Ascending aorta (tissue), 2 donors: ENCODE results near the gene OR11A1. TPM values are rescaled to one million over a fixed set of nuclear protein-coding genes. Genes with fewer than 3 reads are reported as not detected.

ENCODE experiments used
- DNase-seq, 2 donors: peaks; one replicate each; pipeline ENCODE4 v3.0.0-alpha.2; 2019; ENCODE audit warnings: low spot score in 2 of 2
- H3K27ac ChIP-seq, 2 donors: fragments of 200-600 bp; sonication (generic); one replicate each; pipeline ENCODE4 v1.5.1; 2016 to 2017; ENCODE audit warnings: mild to moderate bottlenecking in 1 of 2
- H3K27me3 ChIP-seq: fragments of 200-600 bp; sonication (generic); one replicate; pipeline ENCODE4 v1.5.1; 2017
- H3K36me3 ChIP-seq, 2 donors: fragments of 200-600 bp; sonication (generic); one replicate each; pipeline ENCODE4 v1.5.1; 2016
- H3K4me1 ChIP-seq, 2 donors: fragments of 200-600 bp; sonication (generic); one replicate each; pipeline ENCODE4 v1.5.1; 2016 to 2017; ENCODE audit warnings: mild to moderate bottlenecking in 1 of 2
- H3K4me3 ChIP-seq, 2 donors: fragments of 200-600 bp; sonication (generic); one replicate each; pipeline ENCODE4 v1.5.1; 2016 to 2017; ENCODE audit warnings: mild to moderate bottlenecking in 1 of 2
- H3K9me3 ChIP-seq, 2 donors: fragments of 200-600 bp; sonication (generic); one replicate each; pipeline ENCODE4 v1.5.1; 2016
- intact Hi-C: fragments of 100-400 bp; cut with DNase I; formaldehyde crosslinking; loops from one replicate; pipeline ENCODE4 v1.15.1; 2023
- total RNA-seq: library from RNA; depleted of rRNA; stranded (reverse); fragments of >200 nt; gene quantifications from one replicate; pipeline ENCODE4 v1.1.0, GENCODE V29; 2016
- TF ChIP-seq, protein P1 (sequence below), 3 experiments: fragments of 200-600 bp in 2 of 3; fragments of 450-650 bp in 1 of 3; sonication (generic) in 2 of 3; IDR thresholded peaks; one replicate each; pipeline ENCODE4 v1.5.1; 2016 to 2019; ENCODE audit warnings: antibody characterized with exemption in 3 of 3, mild to moderate bottlenecking in 1 of 3, moderate library complexity in 1 of 3

OR11A1 gene
- total RNA-seq, 1 donor from 2014 or later: not detected

DNA sequence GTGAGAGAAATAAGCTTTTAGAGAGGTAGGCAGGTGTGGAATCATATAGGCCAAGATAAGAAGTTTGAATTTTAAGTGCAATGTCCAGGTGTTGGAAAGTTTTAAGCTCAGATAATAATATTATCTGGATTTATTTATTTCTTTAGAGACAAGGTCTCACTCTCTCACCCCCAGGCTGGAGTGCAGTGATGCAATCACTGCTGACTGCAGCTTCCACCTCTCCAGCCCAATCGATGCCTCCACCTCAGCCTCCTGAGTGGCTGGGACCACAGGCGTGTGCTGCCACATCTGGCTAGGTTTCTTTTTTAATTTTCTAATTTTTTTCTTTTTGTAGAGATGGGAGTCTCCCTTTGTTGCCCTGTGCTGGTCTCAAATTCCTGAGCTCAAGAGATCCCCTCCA lies 36.4 kb upstream of the OR11A1 start:
- H3K36me3 ChIP-seq: no peaks in the 10 kb centered on the region
- no peak overlapping the region for H3K27ac ChIP-seq
- H3K4me3 ChIP-seq: no peak overlapping the region
- H3K4me1 ChIP-seq: no peaks in the 10 kb centered on the region
- TF ChIP-seq, protein P1, sequence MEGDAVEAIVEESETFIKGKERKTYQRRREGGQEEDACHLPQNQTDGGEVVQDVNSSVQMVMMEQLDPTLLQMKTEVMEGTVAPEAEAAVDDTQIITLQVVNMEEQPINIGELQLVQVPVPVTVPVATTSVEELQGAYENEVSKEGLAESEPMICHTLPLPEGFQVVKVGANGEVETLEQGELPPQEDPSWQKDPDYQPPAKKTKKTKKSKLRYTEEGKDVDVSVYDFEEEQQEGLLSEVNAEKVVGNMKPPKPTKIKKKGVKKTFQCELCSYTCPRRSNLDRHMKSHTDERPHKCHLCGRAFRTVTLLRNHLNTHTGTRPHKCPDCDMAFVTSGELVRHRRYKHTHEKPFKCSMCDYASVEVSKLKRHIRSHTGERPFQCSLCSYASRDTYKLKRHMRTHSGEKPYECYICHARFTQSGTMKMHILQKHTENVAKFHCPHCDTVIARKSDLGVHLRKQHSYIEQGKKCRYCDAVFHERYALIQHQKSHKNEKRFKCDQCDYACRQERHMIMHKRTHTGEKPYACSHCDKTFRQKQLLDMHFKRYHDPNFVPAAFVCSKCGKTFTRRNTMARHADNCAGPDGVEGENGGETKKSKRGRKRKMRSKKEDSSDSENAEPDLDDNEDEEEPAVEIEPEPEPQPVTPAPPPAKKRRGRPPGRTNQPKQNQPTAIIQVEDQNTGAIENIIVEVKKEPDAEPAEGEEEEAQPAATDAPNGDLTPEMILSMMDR (IDR thresholded peaks at IDR 0.05): no peak
- H3K9me3 ChIP-seq: no peaks in the 10 kb centered on the region
- intact Hi-C loops: no loop called here
- no peaks in the 10 kb centered on the region for H3K27me3 ChIP-seq
- no peak for DNase-seq

DNA sequence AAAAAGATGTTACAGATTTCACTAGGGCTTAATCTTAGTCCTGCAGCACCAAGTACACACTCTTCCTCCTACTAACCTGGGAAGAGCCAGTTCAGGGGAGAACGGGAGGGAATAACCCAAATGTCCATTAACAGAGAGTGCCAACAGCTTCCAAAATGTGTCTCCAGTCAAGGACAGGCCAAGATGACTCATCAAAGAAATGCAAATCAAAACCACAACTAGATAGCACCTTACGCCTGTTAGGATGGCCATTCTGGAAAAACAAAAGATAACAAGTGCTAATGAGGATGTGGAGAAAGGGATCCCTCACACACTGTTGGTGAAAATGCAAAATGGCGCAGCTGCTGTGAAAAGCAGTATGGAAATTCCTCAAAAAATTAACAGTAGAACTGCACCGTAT lies 34.7 kb upstream of the OR11A1 start:
- TF ChIP-seq, protein P1 (IDR thresholded peaks at IDR 0.05): no peak

DNA sequence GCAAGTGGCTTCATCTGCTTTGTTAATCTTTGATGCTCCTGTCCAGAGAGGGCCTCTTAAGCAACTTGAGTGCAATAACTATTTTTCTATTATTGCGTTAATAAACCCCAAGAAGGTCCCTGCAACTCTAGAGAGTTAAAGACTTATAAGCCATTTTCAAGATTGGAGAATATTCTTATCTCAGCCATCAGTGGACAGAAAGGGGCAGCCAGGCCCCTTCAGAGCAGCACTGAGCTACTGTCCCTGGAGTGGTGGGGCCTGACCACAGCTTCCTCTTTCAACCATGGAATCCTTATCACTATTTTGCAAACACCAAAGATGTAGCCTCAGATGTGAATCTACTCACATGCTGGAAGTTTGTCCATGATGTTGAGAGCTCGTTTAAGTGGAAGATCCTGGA lies 33.7 kb upstream of the OR11A1 start:
- no peaks in the 10 kb centered on the region for H3K27me3 ChIP-seq
- no peak overlapping the region for H3K4me3 ChIP-seq
- H3K36me3 ChIP-seq: no peaks in the 10 kb centered on the region
- no peaks in the 10 kb centered on the region for H3K4me1 ChIP-seq
- no peak for DNase-seq
- intact Hi-C loops: no loop called here
- no peak overlapping the region for H3K27ac ChIP-seq
- no peaks in the 10 kb centered on the region for H3K9me3 ChIP-seq
- TF ChIP-seq, protein P1 (IDR thresholded peaks at IDR 0.05): no peak

More for the DNA sequence above, 34.7 kb upstream of the OR11A1 start:
- Histone ChIP-seq H3K9me3 (no peaks in the 10 kb centered on the region), H3K4me3 (no peak overlapping the region), H3K36me3 (no peaks in the 10 kb centered on the region), H3K4me1 (no peaks in the 10 kb centered on the region), H3K27ac (no peak overlapping the region), H3K27me3 (no peaks in the 10 kb centered on the region)
- DNase-seq: no peak
- intact Hi-C loops: no loop called here

DNA sequence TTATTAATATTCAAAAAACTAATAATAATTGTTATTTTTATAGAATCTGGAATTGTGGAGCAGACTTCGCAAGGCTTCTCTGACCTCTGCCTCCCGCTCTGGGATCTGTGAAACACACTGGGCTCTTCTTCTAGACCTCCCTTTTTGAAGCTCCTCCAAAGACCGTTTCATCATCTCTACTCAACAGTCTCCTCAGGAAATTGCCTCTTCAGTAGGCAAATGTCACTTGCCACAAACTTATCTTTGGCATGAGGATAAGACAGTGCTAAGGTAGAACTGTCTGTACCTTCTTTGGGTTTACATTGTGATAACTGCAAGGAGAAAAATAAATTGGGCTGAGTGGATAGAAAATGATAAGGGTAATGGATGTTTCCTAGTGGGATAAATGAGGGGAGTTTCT lies 33.2 kb upstream of the OR11A1 start:
- TF ChIP-seq, protein P1 (IDR thresholded peaks at IDR 0.05): no peak
- no peak for DNase-seq
- no peaks in the 10 kb centered on the region for H3K27me3 ChIP-seq
- H3K27ac ChIP-seq: no peak overlapping the region
- no peak overlapping the region for H3K4me3 ChIP-seq
- H3K4me1 ChIP-seq: no peaks in the 10 kb centered on the region
- H3K36me3 ChIP-seq: no peaks in the 10 kb centered on the region
- intact Hi-C loops: no loop called here
- no peaks in the 10 kb centered on the region for H3K9me3 ChIP-seq

DNA sequence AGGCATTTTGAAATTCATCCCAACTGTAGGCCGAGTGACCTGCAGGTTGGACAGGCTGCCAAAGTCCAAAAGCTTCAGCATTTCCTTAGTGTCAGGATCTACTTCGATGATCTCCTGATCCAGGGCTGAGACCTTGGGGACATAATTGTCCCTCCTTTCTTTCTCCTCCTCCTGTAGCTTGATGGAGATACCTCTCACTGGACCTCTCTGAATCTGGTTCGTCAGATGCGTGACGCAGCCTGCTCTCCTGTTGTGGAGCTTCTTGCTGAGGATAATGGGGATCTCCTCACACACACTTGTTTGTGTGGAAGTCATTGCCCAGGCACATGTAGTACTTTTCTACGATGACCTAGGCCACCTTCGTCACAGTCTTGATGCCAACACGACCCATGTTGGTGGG lies 32.4 kb upstream of the OR11A1 start:
- intact Hi-C loops: no loop called here
- no peaks in the 10 kb centered on the region for H3K36me3 ChIP-seq
- TF ChIP-seq, protein P1 (IDR thresholded peaks at IDR 0.05): no peak
- H3K4me1 ChIP-seq: no peaks in the 10 kb centered on the region
- no peak overlapping the region for H3K27ac ChIP-seq
- H3K27me3 ChIP-seq: no peaks in the 10 kb centered on the region
- H3K4me3 ChIP-seq: no peak overlapping the region
- H3K9me3 ChIP-seq: no peaks in the 10 kb centered on the region
- DNase-seq: no peak

GRCh38 chr6:29488874-29489273 lies 32.0 kb upstream of the OR11A1 start:
- Histone ChIP-seq H3K27ac (no peak overlapping the region), H3K4me3 (no peak overlapping the region), H3K36me3 (no peaks in the 10 kb centered on the region), H3K27me3 (no peaks in the 10 kb centered on the region), H3K9me3 (no peaks in the 10 kb centered on the region), H3K4me1 (no peaks in the 10 kb centered on the region)
- no peak for DNase-seq
- TF ChIP-seq, protein P1 (IDR thresholded peaks at IDR 0.05): no peak
- intact Hi-C loops: no loop called here
